GM12878 (cell line): ENCODE measurements around the gene GANAB. TPM values are rescaled to one million over a fixed set of nuclear protein-coding genes. Genes with fewer than 3 reads are reported as not detected.

Source experiments
- ASH2L ChIP-seq: fragments of 300-600, 200-600 bp; sonication (generic); IDR thresholded peaks from 2 replicates; pipeline ENCODE4 v1.6.1; 2017; ENCODE audit warnings: low read depth, mild to moderate bottlenecking, borderline replicate concordance
- BHLHE40 ChIP-seq, 2 experiments: fragments of 450-650 bp in 1 of 2; IDR thresholded peaks; 2 replicates each; pipeline ENCODE4 v1.6.1; 2011 to 2017; ENCODE audit warnings: low read depth in 2 of 2, borderline replicate concordance in 1 of 2, improper control_type of control experiment in 1 of 2, low read length in 1 of 2, mild to moderate bottlenecking in 1 of 2
- CEBPB ChIP-seq, 2 experiments: fragments of 150-350 bp in 1 of 2; IDR thresholded peaks; 2 replicates each; pipeline ENCODE4 v1.6.1; 2012 to 2014; ENCODE audit warnings: low read depth in 2 of 2, low read length in 2 of 2, borderline replicate concordance in 1 of 2, inconsistent platforms in 1 of 2
- CHD1 ChIP-seq: IDR thresholded peaks from 2 replicates; pipeline ENCODE4 v1.6.1; 2012; ENCODE audit warnings: low read depth, low read length, improper control_type of control experiment
- GATAD2B ChIP-seq: fragments of 450-650 bp; conservative IDR thresholded peaks from 2 replicates; pipeline ENCODE4 v1.6.1; 2017; ENCODE audit warnings: low read depth, mild to moderate bottlenecking, moderate library complexity
- HDAC2 ChIP-seq: fragments of 200-600 bp; sonication (generic); IDR thresholded peaks from 2 replicates; pipeline ENCODE4 v1.6.1; 2017
- LARP7 ChIP-seq: fragments of 450-650 bp; IDR thresholded peaks from 2 replicates; pipeline ENCODE4 v1.6.1; 2017; ENCODE audit warnings: mild to moderate bottlenecking
- MTA2 ChIP-seq: fragments of 450-650 bp; IDR thresholded peaks from 2 replicates; pipeline ENCODE4 v1.6.1; 2016; ENCODE audit warnings: low read depth, mild to moderate bottlenecking, moderate library complexity
- POLR2AphosphoS5 ChIP-seq: IDR thresholded peaks from 2 replicates; pipeline ENCODE4 v1.6.1; 2011; ENCODE audit warnings: mild to moderate bottlenecking, low read length, inconsistent platforms
- RCOR1 ChIP-seq: conservative IDR thresholded peaks from 2 replicates; pipeline ENCODE4 v1.6.1; 2012; ENCODE audit warnings: low read depth, low read length, improper control_type of control experiment
- SMC3 ChIP-seq: IDR thresholded peaks from 2 replicates; pipeline ENCODE4 v1.6.1; 2011; ENCODE audit warnings: low read length, improper control_type of control experiment, borderline replicate concordance
- SUPT20H ChIP-seq: IDR thresholded peaks from 2 replicates; pipeline ENCODE4 v1.6.1; 2011; ENCODE audit warnings: low read depth, mild to moderate bottlenecking, low read length, moderate library complexity, borderline replicate concordance; ENCODE audit not compliant: control insufficient read depth
- TCF7 ChIP-seq: IDR thresholded peaks from 2 replicates; pipeline ENCODE4 v1.6.1; 2014; ENCODE audit warnings: antibody characterized with exemption, borderline replicate concordance
- polyA plus RNA-seq, 11 experiments: library from polyadenylated mRNA; depleted of rRNA in 4 of 11; unstranded in 6 of 11; stranded (reverse) in 5 of 11; fragments of >200 nt; fragmentation: Nextera tagmentation in 4 of 11; fragmentation: Illumina TruSeq in 1 of 11; extraction: Ambion mirVana in 4 of 11; extraction: Trizol in 1 of 11; gene quantifications; 1 replicate in 1 of 11; 2 replicates in 10 of 11; pipeline versions ENCODE4 v1.2.1 to v1.2.3, GENCODE V29; 2011 to 2016; ENCODE audit warnings: inconsistent platforms in 2 of 11, missing spikeins in 2 of 11, low read depth in 1 of 11
- total RNA-seq, 4 experiments: library from RNA; depleted of rRNA in 3 of 4; stranded (reverse); fragments of >200 nt in 3 of 4; fragmentation: Illumina TruSeq in 1 of 4; extraction: Trizol in 1 of 4; gene quantifications; 2 replicates each; pipeline versions ENCODE4 v1.2.1 to v1.2.3, GENCODE V29; 2013 to 2021
- TF ChIP-seq, protein P1 (sequence below): fragments of 450-650 bp; IDR thresholded peaks from 2 replicates; pipeline ENCODE4 v1.6.1; 2017; ENCODE audit warnings: antibody characterized with exemption, mild to moderate bottlenecking, moderate library complexity
- TF ChIP-seq, protein P2 (sequence below): fragments of 450-650 bp; formaldehyde crosslinking; IDR thresholded peaks from 2 replicates; pipeline ENCODE4 v1.4.0; 2022; ENCODE audit warnings: mild to moderate bottlenecking, moderate library complexity
- TF ChIP-seq, protein P3 (sequence below): fragments of 450-650 bp; IDR thresholded peaks from 2 replicates; pipeline ENCODE4 v1.6.1; 2017; ENCODE audit warnings: borderline replicate concordance
- TF ChIP-seq, protein P4 (sequence below): fragments of 450-650 bp; IDR thresholded peaks from 2 replicates; pipeline ENCODE4 v1.6.1; 2018; ENCODE audit warnings: borderline replicate concordance, mild to moderate bottlenecking; ENCODE audit not compliant: partially characterized antibody
- TF ChIP-seq, protein P5 (sequence below): fragments of 150-350 bp; IDR thresholded peaks from 2 replicates; pipeline ENCODE4 v1.6.1; 2014; ENCODE audit warnings: mild to moderate bottlenecking, low read depth, low read length

GANAB gene
- total and polyA plus RNA-seq, 10 of the 15 experiments (the other 5 are each of a cell fraction or from before 2014, with no cell fraction given) = 4.5 to 175 (median 102) TPM

DNA sequence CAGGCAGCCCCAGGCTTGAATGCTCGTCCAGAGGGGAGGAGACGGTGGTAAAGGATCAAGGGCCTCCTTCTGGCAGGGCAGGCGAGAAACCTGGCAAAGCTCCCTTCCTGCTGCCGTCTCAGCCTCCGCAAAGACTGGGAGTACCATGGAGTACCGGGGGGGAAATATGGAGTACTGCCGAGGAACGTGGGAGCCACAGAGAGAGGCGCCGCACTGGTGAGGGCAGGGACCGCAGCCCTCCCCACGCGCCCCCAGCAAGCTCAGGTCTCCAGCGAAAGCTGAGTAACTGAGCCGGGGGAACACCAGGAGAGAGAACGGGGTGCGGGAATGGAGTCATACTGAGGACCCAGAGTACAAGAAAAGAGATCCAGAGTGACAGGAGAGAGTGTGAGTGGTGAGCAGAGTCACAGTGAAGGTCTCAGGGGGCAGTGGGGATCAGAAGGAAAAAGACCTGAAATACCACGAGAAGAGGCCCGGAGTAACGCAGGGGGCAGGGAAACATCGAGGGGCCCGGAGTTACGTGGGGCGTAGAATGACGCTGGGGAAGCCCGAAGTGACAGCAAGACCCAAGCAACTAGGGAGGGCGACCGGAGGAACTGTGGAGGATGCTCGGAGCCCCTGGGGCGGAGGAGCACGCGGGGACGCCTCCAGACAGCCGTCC, 34.6 kb downstream of the GANAB start (continued):
- TF ChIP-seq, protein P1, sequence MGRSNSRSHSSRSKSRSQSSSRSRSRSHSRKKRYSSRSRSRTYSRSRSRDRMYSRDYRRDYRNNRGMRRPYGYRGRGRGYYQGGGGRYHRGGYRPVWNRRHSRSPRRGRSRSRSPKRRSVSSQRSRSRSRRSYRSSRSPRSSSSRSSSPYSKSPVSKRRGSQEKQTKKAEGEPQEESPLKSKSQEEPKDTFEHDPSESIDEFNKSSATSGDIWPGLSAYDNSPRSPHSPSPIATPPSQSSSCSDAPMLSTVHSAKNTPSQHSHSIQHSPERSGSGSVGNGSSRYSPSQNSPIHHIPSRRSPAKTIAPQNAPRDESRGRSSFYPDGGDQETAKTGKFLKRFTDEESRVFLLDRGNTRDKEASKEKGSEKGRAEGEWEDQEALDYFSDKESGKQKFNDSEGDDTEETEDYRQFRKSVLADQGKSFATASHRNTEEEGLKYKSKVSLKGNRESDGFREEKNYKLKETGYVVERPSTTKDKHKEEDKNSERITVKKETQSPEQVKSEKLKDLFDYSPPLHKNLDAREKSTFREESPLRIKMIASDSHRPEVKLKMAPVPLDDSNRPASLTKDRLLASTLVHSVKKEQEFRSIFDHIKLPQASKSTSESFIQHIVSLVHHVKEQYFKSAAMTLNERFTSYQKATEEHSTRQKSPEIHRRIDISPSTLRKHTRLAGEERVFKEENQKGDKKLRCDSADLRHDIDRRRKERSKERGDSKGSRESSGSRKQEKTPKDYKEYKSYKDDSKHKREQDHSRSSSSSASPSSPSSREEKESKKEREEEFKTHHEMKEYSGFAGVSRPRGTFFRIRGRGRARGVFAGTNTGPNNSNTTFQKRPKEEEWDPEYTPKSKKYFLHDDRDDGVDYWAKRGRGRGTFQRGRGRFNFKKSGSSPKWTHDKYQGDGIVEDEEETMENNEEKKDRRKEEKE = no peak
- TF ChIP-seq, protein P2, sequence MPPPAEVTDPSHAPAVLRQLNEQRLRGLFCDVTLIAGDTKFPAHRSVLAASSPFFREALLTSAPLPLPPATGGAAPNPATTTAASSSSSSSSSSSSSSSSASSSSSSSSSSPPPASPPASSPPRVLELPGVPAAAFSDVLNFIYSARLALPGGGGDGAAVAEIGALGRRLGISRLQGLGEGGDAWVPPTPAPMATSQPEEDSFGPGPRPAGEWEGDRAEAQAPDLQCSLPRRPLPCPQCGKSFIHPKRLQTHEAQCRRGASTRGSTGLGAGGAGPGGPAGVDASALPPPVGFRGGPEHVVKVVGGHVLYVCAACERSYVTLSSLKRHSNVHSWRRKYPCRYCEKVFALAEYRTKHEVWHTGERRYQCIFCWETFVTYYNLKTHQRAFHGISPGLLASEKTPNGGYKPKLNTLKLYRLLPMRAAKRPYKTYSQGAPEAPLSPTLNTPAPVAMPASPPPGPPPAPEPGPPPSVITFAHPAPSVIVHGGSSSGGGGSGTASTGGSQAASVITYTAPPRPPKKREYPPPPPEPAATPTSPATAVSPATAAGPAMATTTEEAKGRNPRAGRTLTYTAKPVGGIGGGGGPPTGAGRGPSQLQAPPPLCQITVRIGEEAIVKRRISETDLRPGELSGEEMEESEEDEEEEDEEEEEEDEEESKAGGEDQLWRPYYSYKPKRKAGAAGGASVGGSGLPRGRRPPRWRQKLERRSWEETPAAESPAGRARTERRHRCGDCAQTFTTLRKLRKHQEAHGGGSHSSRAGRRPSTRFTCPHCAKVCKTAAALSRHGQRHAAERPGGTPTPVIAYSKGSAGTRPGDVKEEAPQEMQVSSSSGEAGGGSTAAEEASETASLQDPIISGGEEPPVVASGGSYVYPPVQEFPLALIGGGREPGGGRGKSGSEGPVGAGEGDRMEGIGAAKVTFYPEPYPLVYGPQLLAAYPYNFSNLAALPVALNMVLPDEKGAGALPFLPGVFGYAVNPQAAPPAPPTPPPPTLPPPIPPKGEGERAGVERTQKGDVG (CRISPR knock-in tag) = no peak
- no peak for TF ChIP-seq BHLHE40 (IDR thresholded peaks at IDR 0.05; ENCODE audit: borderline replicate concordance in 1 of 2, low read depth in 2 of 2, low read length in 1 of 2)
- 0 out of 2 replicates have a peak, but pooled peaks have one; percentile 49 for TF ChIP-seq CHD1
- TF ChIP-seq, protein P3, sequence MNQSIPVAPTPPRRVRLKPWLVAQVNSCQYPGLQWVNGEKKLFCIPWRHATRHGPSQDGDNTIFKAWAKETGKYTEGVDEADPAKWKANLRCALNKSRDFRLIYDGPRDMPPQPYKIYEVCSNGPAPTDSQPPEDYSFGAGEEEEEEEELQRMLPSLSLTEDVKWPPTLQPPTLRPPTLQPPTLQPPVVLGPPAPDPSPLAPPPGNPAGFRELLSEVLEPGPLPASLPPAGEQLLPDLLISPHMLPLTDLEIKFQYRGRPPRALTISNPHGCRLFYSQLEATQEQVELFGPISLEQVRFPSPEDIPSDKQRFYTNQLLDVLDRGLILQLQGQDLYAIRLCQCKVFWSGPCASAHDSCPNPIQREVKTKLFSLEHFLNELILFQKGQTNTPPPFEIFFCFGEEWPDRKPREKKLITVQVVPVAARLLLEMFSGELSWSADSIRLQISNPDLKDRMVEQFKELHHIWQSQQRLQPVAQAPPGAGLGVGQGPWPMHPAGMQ = no peak
- TF ChIP-seq SMC3 = no peak
- no peak for TF ChIP-seq TCF7
- no peak for TF ChIP-seq ASH2L
- TF ChIP-seq RCOR1 = no peak
- no peak for TF ChIP-seq HDAC2
- TF ChIP-seq, protein P4, sequence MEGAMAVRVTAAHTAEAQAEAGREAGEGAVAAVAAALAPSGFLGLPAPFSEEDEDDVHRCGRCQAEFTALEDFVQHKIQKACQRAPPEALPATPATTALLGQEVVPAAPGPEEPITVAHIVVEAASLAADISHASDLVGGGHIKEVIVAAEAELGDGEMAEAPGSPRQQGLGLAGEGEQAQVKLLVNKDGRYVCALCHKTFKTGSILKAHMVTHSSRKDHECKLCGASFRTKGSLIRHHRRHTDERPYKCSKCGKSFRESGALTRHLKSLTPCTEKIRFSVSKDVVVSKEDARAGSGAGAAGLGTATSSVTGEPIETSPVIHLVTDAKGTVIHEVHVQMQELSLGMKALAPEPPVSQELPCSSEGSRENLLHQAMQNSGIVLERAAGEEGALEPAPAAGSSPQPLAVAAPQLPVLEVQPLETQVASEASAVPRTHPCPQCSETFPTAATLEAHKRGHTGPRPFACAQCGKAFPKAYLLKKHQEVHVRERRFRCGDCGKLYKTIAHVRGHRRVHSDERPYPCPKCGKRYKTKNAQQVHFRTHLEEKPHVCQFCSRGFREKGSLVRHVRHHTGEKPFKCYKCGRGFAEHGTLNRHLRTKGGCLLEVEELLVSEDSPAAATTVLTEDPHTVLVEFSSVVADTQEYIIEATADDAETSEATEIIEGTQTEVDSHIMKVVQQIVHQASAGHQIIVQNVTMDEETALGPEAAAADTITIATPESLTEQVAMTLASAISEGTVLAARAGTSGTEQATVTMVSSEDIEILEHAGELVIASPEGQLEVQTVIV = no peak
- TF ChIP-seq MTA2 = 0 out of 2 replicates have a peak, but pooled peaks have one; percentile 39
- TF ChIP-seq, protein P5, sequence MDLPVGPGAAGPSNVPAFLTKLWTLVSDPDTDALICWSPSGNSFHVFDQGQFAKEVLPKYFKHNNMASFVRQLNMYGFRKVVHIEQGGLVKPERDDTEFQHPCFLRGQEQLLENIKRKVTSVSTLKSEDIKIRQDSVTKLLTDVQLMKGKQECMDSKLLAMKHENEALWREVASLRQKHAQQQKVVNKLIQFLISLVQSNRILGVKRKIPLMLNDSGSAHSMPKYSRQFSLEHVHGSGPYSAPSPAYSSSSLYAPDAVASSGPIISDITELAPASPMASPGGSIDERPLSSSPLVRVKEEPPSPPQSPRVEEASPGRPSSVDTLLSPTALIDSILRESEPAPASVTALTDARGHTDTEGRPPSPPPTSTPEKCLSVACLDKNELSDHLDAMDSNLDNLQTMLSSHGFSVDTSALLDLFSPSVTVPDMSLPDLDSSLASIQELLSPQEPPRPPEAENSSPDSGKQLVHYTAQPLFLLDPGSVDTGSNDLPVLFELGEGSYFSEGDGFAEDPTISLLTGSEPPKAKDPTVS = no peak
- TF ChIP-seq SUPT20H = no peak
- TF ChIP-seq CEBPB (IDR thresholded peaks at IDR 0.05; ENCODE audit: borderline replicate concordance in 1 of 2, low read depth in 2 of 2, low read length in 2 of 2) = no peak
- TF ChIP-seq LARP7 = no peak
- TF ChIP-seq POLR2AphosphoS5 = peak; percentile 59; the same call in 1 of the 2 replicates
- TF ChIP-seq GATAD2B = 0 out of 2 replicates have a peak, but pooled peaks have one; percentile 59
